ENCODE results near the gene HAL. TPM values are rescaled to one million over a fixed set of nuclear protein-coding genes. Genes with fewer than 3 reads are reported as not detected.

Gene HAL
- total and polyA plus RNA-seq, 2 of the 8 experiments (the other 6 are each of a cell fraction or from before 2014, with no cell fraction given) = 0.12 to 0.17 TPM

DNA sequence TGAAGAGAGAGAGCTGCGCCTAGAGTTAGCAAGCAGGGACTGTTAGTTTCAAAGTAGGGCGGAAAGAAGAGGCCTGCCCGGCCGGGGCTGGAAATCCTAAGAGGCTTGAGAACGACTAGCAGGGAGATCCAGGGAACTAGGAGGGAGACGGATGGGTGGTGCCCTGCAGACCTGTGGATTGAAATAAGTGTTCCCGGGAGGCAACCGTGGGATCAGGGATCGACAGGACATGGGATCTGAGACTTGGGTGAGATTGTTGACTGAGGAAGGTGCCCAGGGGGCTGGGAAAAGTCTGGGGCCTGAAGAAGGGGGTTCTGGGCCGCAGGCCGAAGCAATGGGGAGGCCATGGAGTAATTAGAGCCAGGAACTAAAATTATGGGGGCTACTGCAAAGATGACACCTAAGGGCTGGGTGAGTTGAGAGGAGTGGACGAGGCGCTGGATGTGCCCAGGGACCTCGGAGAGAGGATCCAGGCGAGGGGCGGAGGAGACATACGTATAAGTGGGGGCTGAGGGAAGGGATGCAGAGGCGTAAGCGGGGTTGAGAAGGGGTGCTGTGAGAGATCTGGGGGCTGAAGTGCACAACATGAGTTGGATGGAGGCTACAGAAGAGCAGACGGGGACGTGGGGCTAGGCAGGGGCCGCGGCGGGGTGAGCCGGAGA, 38.6 kb upstream of the HAL start:
- H3K9ac ChIP-seq (replicated peaks in 1 of 4; ENCODE audit: extremely low read depth in 1 of 4, low read depth in 3 of 4, low read length in 3 of 4) = peak overlapping the region; percentile 55 to 81 (median 72); a peak in 6 of 7 replicates
- peak overlapping the region; percentile 90 to 97 (median 94) for H3K4me3 ChIP-seq (ENCODE audit: extremely low read depth in 1 of 4, insufficient read depth in 2 of 4, low read depth in 3 of 4, low read length in 4 of 4)
- H3K36me3 ChIP-seq (ENCODE audit: control insufficient read depth in 2 of 4, insufficient read depth in 4 of 4, low read length in 3 of 4) = no peaks in the 10 kb centered on the region
- H3K14ac ChIP-seq (ENCODE audit: insufficient read length) = no peak overlapping the region
- H2AK5ac ChIP-seq (ENCODE audit: low read depth, low read length) = no peak overlapping the region
- ChIA-PET POLR2A (ENCODE audit: partially characterized antibody) (interaction anchor here (1.1 to 1.7 kb wide), 4 partner anchors 14 to 365 kb away, joined by 3 to 7 read pairs (median 4); partner anchors contain the start of gene CDK17), CTCF (ENCODE audit: partially characterized antibody) (interaction anchor here (0.7 kb wide), 1 partner anchor 472 kb away, joined by 3 read pairs; no protein-coding TSS in a partner anchor)
- H3K23me2 ChIP-seq (ENCODE audit: low read depth, low read length) = peaks cover 5% of the 10 kb centered on the region; the same call in 1 of the 2 replicates
- peak overlapping the region; percentile 67; the same call in 1 of the 2 replicates for H2BK5ac ChIP-seq (ENCODE audit: low read depth, low read length)
- H4K5ac ChIP-seq (ENCODE audit: insufficient read length, low read depth, low read length) = peak overlapping the region; percentile 34
- H3K79me1 ChIP-seq (ENCODE audit: low read depth, low read length) = no peaks in the 10 kb centered on the region; the same call in 1 of the 2 replicates
- H2BK20ac ChIP-seq (ENCODE audit: low read length) = no peak overlapping the region
- peaks cover 0 to 46% of the 10 kb centered on the region in 2 experiments; a peak in 2 of 4 replicates for H3K79me2 ChIP-seq (ENCODE audit: control insufficient read depth in 1 of 2, insufficient read depth in 2 of 2, low read length in 2 of 2)
- no peak overlapping the region for H4K8ac ChIP-seq (ENCODE audit: extremely low read depth, insufficient read depth, low read length)
- H2BK15ac ChIP-seq (ENCODE audit: low read length) = no peak overlapping the region
- H3K18ac ChIP-seq (ENCODE audit: extremely low read depth, low read length) = peak overlapping the region; percentile 64; the same call in 1 of the 2 replicates
- no peaks in the 10 kb centered on the region for H3K9me3 ChIP-seq (ENCODE audit: insufficient read depth in 2 of 2, low read depth in 1 of 2, low read length in 1 of 2)
- no peaks in the 10 kb centered on the region for H3K4me1 ChIP-seq (replicated peaks in 1 of 4; ENCODE audit: control insufficient read depth in 3 of 4, insufficient read depth in 4 of 4, low read length in 3 of 4)
- FAIRE-seq (no peak), DNase-seq (ENCODE audit: low read depth in 1 of 2, low spot score in 2 of 2) (no peak)
- H2AFZ ChIP-seq (ENCODE audit: low read length) = no peak overlapping the region
- H3K23ac ChIP-seq (ENCODE audit: insufficient read length) = no peak overlapping the region
- no peak overlapping the region for H3K27ac ChIP-seq (ENCODE audit: low read depth, low read length)
- no peak overlapping the region for H3K4ac ChIP-seq (replicated peaks; ENCODE audit: insufficient read length, low read depth, low read length)
- no peaks in the 10 kb centered on the region for H4K20me1 ChIP-seq (replicated peaks in 1 of 2; ENCODE audit: control insufficient read depth in 1 of 2, insufficient read depth in 2 of 2, low read length in 2 of 2)
- no peak overlapping the region for H2BK120ac ChIP-seq (replicated peaks; ENCODE audit: low read depth, low read length)
- 5% methylated on average over 25 of the region's 25 CpGs; no CpG with 5 or more reads in 1 of the 2 experiments for WGBS, 2 experiments (ENCODE audit: extremely low coverage in 1 of 2, insufficient coverage in 1 of 2, insufficient read length in 1 of 2, insufficient replicate concordance in 2 of 2, low coverage in 1 of 2, low lambda C conversion rate in 2 of 2, missing lambda C conversion rate in 1 of 2)
- peak overlapping the region; percentile 70 to 78 for H3K4me2 ChIP-seq (ENCODE audit: insufficient read depth in 1 of 2, low read depth in 2 of 2, low read length in 2 of 2)
- peak overlapping the region; percentile 1 for H3K56ac ChIP-seq (replicated peaks; ENCODE audit: insufficient read length, low read depth, low read length)
- H3K27me3 ChIP-seq (replicated peaks in 1 of 4; ENCODE audit: control insufficient read depth in 3 of 4, extremely low read depth in 1 of 4, insufficient read depth in 3 of 4, low read length in 3 of 4) = no peaks in the 10 kb centered on the region
- H4K91ac ChIP-seq (replicated peaks; ENCODE audit: insufficient read length, low read length) = no peak overlapping the region
- no peak overlapping the region for H2BK12ac ChIP-seq (ENCODE audit: low read depth, low read length)
- no peak for TF ChIP-seq CBX8 (IDR thresholded peaks at IDR 0.05; ENCODE audit: borderline replicate concordance, low read depth, low read length)
- no peak for TF ChIP-seq GTF2F1 (IDR thresholded peaks at IDR 0.05; ENCODE audit: borderline replicate concordance, low read depth, low read length)
- TF ChIP-seq, protein P1, sequence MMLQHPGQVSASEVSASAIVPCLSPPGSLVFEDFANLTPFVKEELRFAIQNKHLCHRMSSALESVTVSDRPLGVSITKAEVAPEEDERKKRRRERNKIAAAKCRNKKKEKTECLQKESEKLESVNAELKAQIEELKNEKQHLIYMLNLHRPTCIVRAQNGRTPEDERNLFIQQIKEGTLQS (IDR thresholded peaks at IDR 0.05; ENCODE audit: insufficient read depth, low read depth, low read length) = no peak
- TF ChIP-seq ATF2 (IDR thresholded peaks at IDR 0.05; ENCODE audit: low read length) = no peak
- no peak for TF ChIP-seq SIRT6 (IDR thresholded peaks at IDR 0.05; ENCODE audit: low read length)
- no peak for TF ChIP-seq EP300 (IDR thresholded peaks at IDR 0.05; ENCODE audit: borderline replicate concordance in 1 of 2, low read depth in 2 of 2, low read length in 2 of 2)
- no peak; a peak in 1 of 4 replicates for TF ChIP-seq SIN3A (conservative IDR thresholded peaks at IDR 0.05 in 1 of 2, IDR thresholded peaks at IDR 0.05 in 1 of 2; ENCODE audit: low read depth in 1 of 2, low read length in 2 of 2)
- TF ChIP-seq GABPA (IDR thresholded peaks at IDR 0.05; ENCODE audit: borderline replicate concordance, insufficient read depth, low read length) = no peak
